Aorta (tissue), 5 donors: Measurements from ENCODE around the gene INPP4A. TPM values are rescaled to one million over a fixed set of nuclear protein-coding genes. Genes with fewer than 3 reads are reported as not detected.
"Not testable (repeated sequence)": the region's sequence is repeated elsewhere in the genome, so short reads cannot be mapped to it uniquely, and the experiment has no call there.

Experiments
- ATAC-seq: fragments of 200-7000 bp; cut with Tn5 transposase; one replicate; pipeline ENCODE4 v1.9.1; 2022; ENCODE audit warnings: moderate library complexity; ENCODE audit not compliant: low FRiP score
- DNase-seq, 2 donors: peaks; one replicate each; pipeline ENCODE4 v3.0.0-alpha.2; 2020
- H3K27ac ChIP-seq, 2 donors: one replicate each; pipeline ENCODE4 v1.5.1; 2013; ENCODE audit warnings: low read length in 2 of 2, mild to moderate bottlenecking in 2 of 2, moderate library complexity in 2 of 2, control low read depth in 1 of 2, inconsistent platforms in 1 of 2, low read depth in 1 of 2
- H3K27me3 ChIP-seq, 2 donors: one replicate each; pipeline ENCODE4 v1.6.1; 2013; ENCODE audit warnings: control low read depth in 1 of 2, low read length in 1 of 2, mild to moderate bottlenecking in 1 of 2, moderate library complexity in 1 of 2; ENCODE audit not compliant: insufficient read depth in 2 of 2, control insufficient read depth in 1 of 2
- H3K36me3 ChIP-seq, 2 donors: one replicate each; pipeline ENCODE4 v1.6.1; 2013; ENCODE audit warnings: control low read depth in 1 of 2, low read length in 1 of 2, mild to moderate bottlenecking in 1 of 2; ENCODE audit not compliant: insufficient read depth in 2 of 2, control insufficient read depth in 1 of 2
- H3K4me1 ChIP-seq, 2 donors: one replicate each; pipeline ENCODE4 v1.6.1; 2013; ENCODE audit warnings: low read length in 2 of 2, control low read depth in 1 of 2, mild to moderate bottlenecking in 1 of 2, moderate library complexity in 1 of 2; ENCODE audit not compliant: insufficient read depth in 2 of 2, control insufficient read depth in 1 of 2
- H3K4me3 ChIP-seq, 2 donors: one replicate each; pipeline ENCODE4 v1.5.1; 2013; ENCODE audit warnings: low read length in 2 of 2, control low read depth in 1 of 2, mild to moderate bottlenecking in 1 of 2
- H3K9me3 ChIP-seq: one replicate; pipeline ENCODE4 v1.6.1; 2013; ENCODE audit warnings: mild to moderate bottlenecking, low read length; ENCODE audit not compliant: control insufficient read depth
- WGBS, 2 donors: extraction: QIAGEN DNeasy Blood & Tissue Kit; methylation state at CpG; one replicate each; pipeline ENCODE4 v1.1.7; 2013; 5-methylcytosine and 5-hydroxymethylcytosine counted together
- intact Hi-C, 2 donors: fragments of 100-400 bp; cut with DNase I; formaldehyde crosslinking; loops; one replicate each; pipeline versions ENCODE4 v1.14.2 to v1.15.0; 2022
- polyA plus RNA-seq, 2 donors: library from polyadenylated mRNA; stranded (reverse); fragments of 200-250 nt; gene quantifications; one replicate each; pipeline ENCODE4 v1.2.3, GENCODE V29; 2013
- total RNA-seq, 2 donors: library from RNA; stranded (reverse); fragmentation: NEBNext Ultra II Directional; extraction: Animal tissue kit (Norgen Biotek cat#: 25700); gene quantifications; one replicate each; pipeline ENCODE4 v1.2.1, GENCODE V29; 2021
- donor health status: healthy with polysubstance abuse.
- donor health status: Bipolar disorder and iron deficiency.
- donor health status: DM: no; HTN: no; CAD: no.
- donor health status: DM: no; HTN: no; CAD: no.
- donor health status: DM: yes; HTN: yes; CAD: no.

The INPP4A gene
- total and polyA plus RNA-seq, 4 donors: 2.9 to 43.4 (median 21.4) TPM

DNA sequence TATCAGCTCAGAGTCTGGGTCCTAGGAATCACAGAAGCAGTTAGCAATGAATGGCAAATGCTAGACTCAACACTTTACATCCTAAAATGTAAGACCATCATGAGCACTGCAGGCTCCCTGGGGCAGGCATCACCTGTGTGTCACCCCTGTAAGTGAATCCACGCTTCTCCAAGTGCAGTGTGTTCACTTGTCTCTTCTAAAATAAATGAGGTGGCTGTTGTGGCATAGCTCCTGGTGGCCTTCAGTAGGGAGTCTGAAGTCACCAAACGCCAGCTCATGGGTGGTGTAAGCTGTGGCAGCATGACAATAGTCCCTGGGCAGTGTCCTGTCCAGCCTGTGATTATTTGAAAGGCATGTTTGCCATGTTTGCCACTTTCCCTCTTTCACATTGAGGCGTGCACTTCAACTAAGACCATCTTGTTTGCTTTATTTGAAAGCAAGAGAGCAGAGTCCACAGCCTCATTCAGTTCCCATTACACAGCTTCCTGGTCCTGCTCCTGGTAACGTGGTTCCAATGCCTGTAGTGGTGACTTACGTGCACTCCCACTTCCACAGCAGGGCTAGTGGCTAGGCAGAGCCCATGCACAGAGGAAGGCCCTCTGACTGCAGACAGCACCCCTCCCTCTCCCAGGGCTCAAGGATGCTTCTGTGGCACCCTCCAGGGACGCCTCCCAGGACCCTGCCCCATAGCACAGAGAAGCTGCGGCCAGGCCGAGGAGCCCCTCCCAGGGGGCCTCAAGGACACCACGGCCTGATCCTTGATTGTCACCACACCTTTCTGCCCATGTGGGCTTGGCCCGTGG lies 139.4 kb downstream of the INPP4A start:
- Histone ChIP-seq H3K36me3 (peaks cover 2 to 5% of the 10 kb centered on the region in 2 donors), H3K4me1 (no peaks in the 10 kb centered on the region), H3K4me3 (no peak overlapping the region), H3K9me3 (no peaks in the 10 kb centered on the region), H3K27ac (no peak overlapping the region), H3K27me3 (no peaks in the 10 kb centered on the region)
- intact Hi-C loops: no loop called here
- WGBS, 2 donors: 85 to 90% methylated on average over 10 of the region's 10 CpGs
- ATAC-seq (no peak), DNase-seq (no peak)

DNA sequence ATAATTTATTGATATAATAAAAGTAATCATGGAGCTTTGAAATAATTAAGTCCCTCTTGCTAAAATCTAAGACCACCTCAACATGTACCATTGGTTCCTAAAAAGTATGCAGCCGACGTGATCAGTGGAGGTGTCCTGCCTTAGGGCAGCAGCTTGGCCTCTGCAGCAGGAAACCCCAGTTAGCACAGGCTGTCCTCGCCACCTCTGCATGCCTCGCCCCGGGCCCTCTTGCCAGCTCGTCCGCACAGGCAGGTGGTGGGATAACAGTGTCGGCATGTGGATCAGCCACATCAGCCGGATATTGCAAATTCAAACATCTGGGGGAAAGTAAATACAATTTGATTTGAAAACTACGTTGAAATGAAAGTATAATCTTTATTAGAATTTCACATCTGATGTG lies 140.7 kb downstream of the INPP4A start:
- H3K9me3 ChIP-seq: no peaks in the 10 kb centered on the region
- H3K4me3 ChIP-seq: no peak overlapping the region
- no peaks in the 10 kb centered on the region for H3K4me1 ChIP-seq
- 93 to 94% methylated on average over 10 of the region's 10 CpGs for WGBS, 2 donors
- no peak for ATAC-seq
- H3K36me3 ChIP-seq: peaks cover 0 to 5% of the 10 kb centered on the region in 2 donors
- H3K27me3 ChIP-seq: no peaks in the 10 kb centered on the region
- no peak overlapping the region for H3K27ac ChIP-seq
- intact Hi-C loops: no loop called here
- DNase-seq: no peak

DNA sequence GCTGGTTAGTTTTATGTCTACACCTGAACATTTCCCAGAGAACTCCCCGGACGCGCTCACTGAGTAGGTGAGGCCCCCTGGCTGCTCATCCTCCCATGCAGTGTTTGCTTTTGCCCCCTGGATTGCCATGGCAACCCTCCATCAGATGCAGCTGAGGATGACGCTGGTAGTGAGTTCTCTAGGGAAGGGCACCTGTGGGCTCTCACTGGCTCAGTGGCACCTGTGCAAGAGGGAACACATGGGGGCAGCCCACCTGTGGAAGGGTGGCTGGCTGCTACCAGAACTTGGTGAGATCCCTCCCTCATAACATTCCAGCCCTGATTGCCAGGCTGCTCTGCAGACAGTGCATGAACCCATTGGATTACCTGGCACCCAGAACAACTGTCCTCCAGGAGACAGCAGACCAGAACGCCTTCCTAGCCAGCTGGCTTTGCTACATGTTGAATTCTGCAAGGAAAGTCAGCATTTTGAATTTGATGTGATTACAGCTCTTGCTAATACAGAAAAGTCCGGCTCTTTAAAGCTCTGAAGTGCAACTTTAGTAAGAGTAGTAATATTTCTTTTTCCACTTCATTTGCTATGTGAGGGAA lies 142.0 kb downstream of the INPP4A start:
- H3K27me3 ChIP-seq: no peaks in the 10 kb centered on the region
- H3K4me1 ChIP-seq: no peaks in the 10 kb centered on the region
- intact Hi-C loops: no loop called here
- H3K4me3 ChIP-seq: no peak overlapping the region
- DNase-seq (no peak), ATAC-seq (no peak)
- peaks cover 0 to 5% of the 10 kb centered on the region in 2 donors for H3K36me3 ChIP-seq
- WGBS, 2 donors: 84 to 89% methylated on average over 6 of the region's 6 CpGs
- no peaks in the 10 kb centered on the region for H3K9me3 ChIP-seq
- no peak overlapping the region for H3K27ac ChIP-seq

- 75 to 83% methylated on average over 4 of the region's 4 CpGs for WGBS, 2 donors
- Histone ChIP-seq H3K36me3 (peaks cover 0 to 2% of the 10 kb centered on the region in 2 donors), H3K4me3 (no peak overlapping the region), H3K27me3 (no peaks in the 10 kb centered on the region), H3K9me3 (no peaks in the 10 kb centered on the region), H3K4me1 (no peaks in the 10 kb centered on the region), H3K27ac (no peak overlapping the region)
- ATAC-seq (no peak), DNase-seq (no peak)
- intact Hi-C loops: no loop called here
These were observed 144.3 kb downstream of the INPP4A start for GRCh38 chr2:98588880-98589431.

DNA sequence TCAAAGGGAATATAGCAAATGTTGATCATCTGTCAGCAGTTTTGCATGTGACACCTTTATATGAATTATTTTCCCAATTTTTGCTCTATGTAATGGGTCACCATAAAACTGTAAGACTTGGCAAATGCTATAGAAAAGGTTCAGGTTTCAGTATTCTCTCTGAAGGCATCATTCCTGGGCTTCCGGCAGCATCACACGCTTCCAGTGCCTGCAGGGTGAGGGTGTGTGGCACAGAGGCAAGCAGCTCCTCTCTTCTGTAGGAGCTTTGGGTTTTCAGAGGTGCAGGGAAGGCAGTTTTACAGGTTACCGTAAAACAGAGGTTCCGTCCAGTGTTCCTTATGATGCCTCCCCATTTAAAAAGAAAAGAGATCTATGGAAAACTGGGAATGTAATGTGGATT lies 144.8 kb downstream of the INPP4A start:
- ATAC-seq: no peak
- Histone ChIP-seq H3K4me1 (no peaks in the 10 kb centered on the region), H3K9me3 (no peaks in the 10 kb centered on the region), H3K27ac (no peak overlapping the region), H3K4me3 (no peak overlapping the region), H3K36me3 (no peaks in the 10 kb centered on the region), H3K27me3 (no peaks in the 10 kb centered on the region)
- intact Hi-C loops: no loop called here
- 95 to 100% methylated on average over 4 of the region's 4 CpGs for WGBS, 2 donors
- no peak for DNase-seq

DNA sequence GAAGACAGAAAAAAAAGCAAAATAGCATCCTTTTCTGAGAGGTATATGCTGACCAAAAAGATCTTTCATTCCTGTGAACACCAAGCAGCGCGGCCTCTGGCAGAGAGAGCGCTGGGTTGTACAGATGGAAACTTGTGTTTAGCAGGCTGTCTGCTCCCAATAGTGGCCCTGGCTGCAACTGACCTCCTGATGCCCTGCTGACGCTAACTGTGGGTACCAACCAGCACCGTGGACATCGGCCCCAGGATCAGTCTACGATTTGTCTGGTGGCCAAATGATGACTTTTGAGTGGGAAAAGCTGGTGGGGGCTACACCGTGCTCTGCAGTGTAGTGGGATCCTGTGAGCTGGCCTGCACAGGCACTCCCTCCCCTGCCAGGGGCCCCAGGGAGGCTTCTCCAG lies 147.9 kb downstream of the INPP4A start:
- DNase-seq (no peak), ATAC-seq (peak; percentile 26)
- no peaks in the 10 kb centered on the region for H3K36me3 ChIP-seq
- H3K27ac ChIP-seq: no peak overlapping the region
- no peaks in the 10 kb centered on the region for H3K27me3 ChIP-seq
- intact Hi-C loops: no loop called here
- no peaks in the 10 kb centered on the region for H3K4me1 ChIP-seq
- 92 to 96% methylated on average over 8 of the region's 8 CpGs for WGBS, 2 donors
- no peak overlapping the region for H3K4me3 ChIP-seq
- no peaks in the 10 kb centered on the region for H3K9me3 ChIP-seq

GRCh38 chr2:98594665-98595064 lies 150.0 kb downstream of the INPP4A start:
- H3K36me3 ChIP-seq, DNase-seq, H3K9me3 ChIP-seq, ATAC-seq, H3K4me3 ChIP-seq, H3K4me1 ChIP-seq, H3K27me3 ChIP-seq, intact Hi-C loops, H3K27ac ChIP-seq: not testable (repeated sequence)
- 93 to 95% methylated on average over 2 of the region's 4 CpGs for WGBS, 2 donors

DNA sequence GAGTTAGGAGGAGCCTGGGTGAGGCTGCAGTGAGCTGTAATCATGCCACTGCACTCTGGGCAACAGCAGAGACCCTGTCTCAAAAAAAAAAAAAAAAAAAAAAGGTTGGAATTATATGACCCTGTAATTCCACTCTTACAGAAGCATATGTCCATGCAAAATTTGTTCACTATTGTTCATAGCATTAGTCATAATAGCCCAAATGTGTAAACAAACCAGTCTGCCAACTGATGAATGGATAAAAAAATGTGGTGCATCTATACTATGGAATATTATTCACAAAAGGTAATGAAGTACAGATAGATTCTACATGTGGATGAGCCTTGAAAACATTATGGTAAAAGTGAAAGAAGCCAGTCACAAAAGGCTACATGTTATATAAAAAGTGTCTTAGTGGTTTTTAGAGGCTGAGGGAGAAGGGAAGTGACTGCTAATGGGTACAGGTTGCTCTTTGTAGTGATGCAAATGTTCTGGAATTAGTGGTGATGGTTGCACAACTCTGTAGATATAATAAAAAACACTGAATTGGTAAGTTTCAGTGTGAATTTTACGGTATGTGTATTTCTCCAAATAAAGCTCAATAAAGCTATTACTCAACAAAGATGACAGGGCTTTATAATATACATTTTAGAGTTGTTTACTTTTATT lies 154.2 kb downstream of the INPP4A start:
- Histone ChIP-seq H3K9me3 (no peaks in the 10 kb centered on the region), H3K27me3 (no peaks in the 10 kb centered on the region), H3K4me1 (no peaks in the 10 kb centered on the region), H3K27ac (no peak overlapping the region), H3K4me3 (no peak overlapping the region), H3K36me3 (peaks cover 0 to 4% of the 10 kb centered on the region in 2 donors)
- no peak for ATAC-seq
- intact Hi-C loops: no loop called here
- no peak for DNase-seq
- WGBS, 2 donors: 84 to 94% methylated on average over 1 of the region's 1 CpG
